Measurements from ENCODE around the gene SRSF5. TPM values are rescaled to one million over a fixed set of nuclear protein-coding genes. Genes with fewer than 3 reads are reported as not detected.
"Not testable (repeated sequence)": the region's sequence is repeated elsewhere in the genome, so short reads cannot be mapped to it uniquely, and the experiment has no call there.

Gene SRSF5
- total RNA-seq = 294 and 309 TPM in 2 replicates

GRCh38 chr14:69766984-69767368 lies at the start of gene SRSF5:
Gene SRSF5, plus strand, starts transcription at chr14:69767142. Its CDS starts 1,015 bp downstream, at chr14:69768157.
- intact Hi-C loops (cut with micrococcal nuclease) = loop anchor here (1.0 to 5.0 kb wide), 14 partner anchors 40 to 1950 kb away; partner anchors contain the start of genes COX16, DCAF5, ERH and MAP3K9

GRCh38 chr14:69718614-69719013 lies 48.3 kb upstream of the SRSF5 start:
- intact Hi-C loops (cut with micrococcal nuclease) = not testable (repeated sequence)

GRCh38 chr14:69719501-69719951 lies 47.4 kb upstream of the SRSF5 start:
- intact Hi-C loops (cut with micrococcal nuclease) = no loop called here

- intact Hi-C loops (cut with micrococcal nuclease) = no loop called here
Observed at GRCh38 chr14:69720912-69721311, 46.0 kb upstream of the SRSF5 start.

GRCh38 chr14:69726761-69727511 lies 40.0 kb upstream of the SRSF5 start:
- intact Hi-C loops (cut with micrococcal nuclease) = loop anchor here (1.0 to 2.0 kb wide), 4 partner anchors 40 to 142 kb away; partner anchors contain the start of genes SRSF5 and SUSD6

GRCh38 chr14:69727860-69728259 lies 39.1 kb upstream of the SRSF5 start:
- intact Hi-C loops (cut with micrococcal nuclease) = loop anchor here (1.0 to 2.0 kb wide), 4 partner anchors 39 to 143 kb away; partner anchors contain the start of genes SRSF5 and SUSD6

GRCh38 chr14:69731919-69732598 lies 34.9 kb upstream of the SRSF5 start:
- intact Hi-C loops (cut with micrococcal nuclease) = not testable (repeated sequence)

GRCh38 chr14:69736405-69736804 lies 30.5 kb upstream of the SRSF5 start:
- intact Hi-C loops (cut with micrococcal nuclease) = not testable (repeated sequence)

- intact Hi-C loops (cut with micrococcal nuclease) = no loop called here
Observed at GRCh38 chr14:69741055-69741454, 25.9 kb upstream of the SRSF5 start.

- intact Hi-C loops (cut with micrococcal nuclease) = no loop called here
Observed at GRCh38 chr14:69749956-69750355, 17.0 kb upstream of the SRSF5 start.

- intact Hi-C loops (cut with micrococcal nuclease) = no loop called here
Observed at GRCh38 chr14:69750495-69750894, 16.4 kb upstream of the SRSF5 start.

GRCh38 chr14:69752773-69753172 lies 14.2 kb upstream of the SRSF5 start:
- intact Hi-C loops (cut with micrococcal nuclease) = no loop called here

GRCh38 chr14:69753860-69754259 lies 13.1 kb upstream of the SRSF5 start:
- intact Hi-C loops (cut with micrococcal nuclease) = no loop called here

GRCh38 chr14:69754487-69754886 lies 12.5 kb upstream of the SRSF5 start:
- intact Hi-C loops (cut with micrococcal nuclease) = no loop called here

GRCh38 chr14:69755296-69755695 lies 11.6 kb upstream of the SRSF5 start:
- intact Hi-C loops (cut with micrococcal nuclease) = no loop called here

GRCh38 chr14:69755784-69756183 lies 11.2 kb upstream of the SRSF5 start:
- intact Hi-C loops (cut with micrococcal nuclease) = no loop called here

- intact Hi-C loops (cut with micrococcal nuclease) = no loop called here
Observed at GRCh38 chr14:69756298-69756697, 10.6 kb upstream of the SRSF5 start.

GRCh38 chr14:69760810-69761209 lies 6.1 kb upstream of the SRSF5 start:
- intact Hi-C loops (cut with micrococcal nuclease) = no loop called here

- intact Hi-C loops (cut with micrococcal nuclease) = no loop called here
Observed at GRCh38 chr14:69763761-69764510, 3.0 kb upstream of the SRSF5 start.

- intact Hi-C loops (cut with micrococcal nuclease) = loop anchor here (1.0 to 5.0 kb wide), 14 partner anchors 40 to 1951 kb away; partner anchors contain the start of genes COX16, DCAF5, ERH and MAP3K9
Observed at GRCh38 chr14:69767369-69767999, 542 bp downstream of the SRSF5 start.

- intact Hi-C loops (cut with micrococcal nuclease) = loop anchor here (5.0 kb wide), 1 partner anchor 873 kb away; the partner anchor contains the start of gene TTC9
Observed at GRCh38 chr14:69768873-69769272, 1.9 kb downstream of the SRSF5 start.
